K562 (cell line): ENCODE measurements around the gene RAI1. TPM values are rescaled to one million over a fixed set of nuclear protein-coding genes. Genes with fewer than 3 reads are reported as not detected.
A peak's percentile ranks its signal among the peaks of the same experiment; 100 is the strongest.

Source experiments
- ATAC-seq: fragments of 200-7000 bp; cut with Tn5 transposase; 3 replicates; pipeline ENCODE4 v1.9.1; 2020; ENCODE audit warnings: moderate library complexity
- BruUV-seq: library from RNA; stranded (reverse); fragments of 400-500 nt; replicated peaks from 2 replicates; lab custom pipeline; 2021; lab: Mats Ljungman, UMichigan
- CTCF ChIA-PET: fragments of 300-600 bp; formaldehyde crosslinking; extraction: SDS; loops from one replicate; lab custom pipeline; 2021; ENCODE audit warnings: low intra/inter-chr PET ratio; lab: Yijun Ruan, JAX
- POLR2A ChIA-PET: fragments of 300-600, 350-650 bp; sonication (Branson Sonifier 250); formaldehyde crosslinking; extraction: SDS; loops from one replicate; lab custom pipeline; 2021; ENCODE audit warnings: antibody characterized with exemption, inconsistent platforms; lab: Yijun Ruan, JAX
- DNase-seq, 4 experiments: peaks; one replicate each; pipeline versions ENCODE4 v3.0.0 to v3.0.0-alpha.2; 2011 to 2018; ENCODE audit warnings: low spot score in 3 of 4, mixed read lengths in 3 of 4; ENCODE audit errors: extremely low read depth in 1 of 4
- FAIRE-seq: peaks from 2 replicates; lab custom pipeline; 2011; peaks lifted over from hg19 to GRCh38; lab: Jason Lieb, UNC
- H2AFZ ChIP-seq: 2 replicates; pipeline ENCODE4 v1.6.0; 2011; ENCODE audit warnings: low read depth, low read length, control low read depth, inconsistent platforms
- H3K27ac ChIP-seq: fragments of 200-600 bp; 3 replicates; pipeline ENCODE4 v1.8.0; 2011; ENCODE audit warnings: low read depth, mild to moderate bottlenecking, control low read depth, inconsistent platforms, low read length, moderate library complexity, mixed read lengths; ENCODE audit errors: extremely low read depth
- H3K27me3 ChIP-seq, 2 experiments: fragments of 300-600 bp in 1 of 2; 2 replicates in 1 of 2; 3 replicates in 1 of 2; pipeline versions ENCODE4 v1.6.0 to v1.8.0; 2011; ENCODE audit warnings: inconsistent platforms in 2 of 2, low read length in 2 of 2, mild to moderate bottlenecking in 1 of 2, mixed read lengths in 1 of 2, moderate library complexity in 1 of 2; ENCODE audit not compliant: control insufficient read depth in 2 of 2, insufficient read depth in 2 of 2
- H3K36me3 ChIP-seq: fragments of 300-600 bp; 3 replicates; pipeline ENCODE4 v1.8.0; 2011; ENCODE audit warnings: mild to moderate bottlenecking, low read length, inconsistent platforms; ENCODE audit not compliant: control insufficient read depth, insufficient read depth
- H3K4me1 ChIP-seq, 2 experiments: fragments of 200-600 bp in 1 of 2; replicated peaks in 1 of 2; 2 replicates in 1 of 2; 3 replicates in 1 of 2; pipeline versions ENCODE4 v1.5.1 to v1.8.0; 2011; ENCODE audit warnings: inconsistent platforms in 2 of 2, low read length in 2 of 2, mild to moderate bottlenecking in 1 of 2, mixed read lengths in 1 of 2, moderate library complexity in 1 of 2; ENCODE audit not compliant: control insufficient read depth in 2 of 2, insufficient read depth in 2 of 2
- H3K4me2 ChIP-seq: 2 replicates; pipeline ENCODE4 v1.6.1; 2011; ENCODE audit warnings: low read length, control low read depth, inconsistent platforms, mixed read lengths; ENCODE audit not compliant: insufficient read depth
- H3K4me3 ChIP-seq: fragments of 200-600 bp; sonication (generic), shearing (Covaris generic); 2 replicates; pipeline ENCODE4 v1.5.1; 2016; ENCODE audit warnings: control low read depth, inconsistent platforms
- H3K79me2 ChIP-seq: fragments of 200-600 bp; 3 replicates; pipeline ENCODE4 v1.8.0; 2011; ENCODE audit warnings: low read length, inconsistent platforms; ENCODE audit not compliant: control insufficient read depth, insufficient read depth
- H3K9ac ChIP-seq, 2 experiments: 2 replicates each; pipeline versions ENCODE4 v1.6.0 to v1.6.1; 2011; ENCODE audit warnings: low read depth in 2 of 2, low read length in 2 of 2, control low read depth in 1 of 2, inconsistent platforms in 1 of 2, mild to moderate bottlenecking in 1 of 2, mixed read lengths in 1 of 2; ENCODE audit not compliant: insufficient read depth in 1 of 2
- H3K9me1 ChIP-seq: one replicate; pipeline ENCODE4 v1.6.0; 2011; ENCODE audit warnings: inconsistent platforms, mild to moderate bottlenecking, low read length, moderate library complexity; ENCODE audit not compliant: control insufficient read depth, insufficient read depth
- H3K9me3 ChIP-seq: replicated peaks from 2 replicates; pipeline ENCODE4 v1.5.1; 2011; ENCODE audit warnings: low read depth, low read length, inconsistent platforms; ENCODE audit not compliant: control insufficient read depth, insufficient read depth
- H4K20me1 ChIP-seq: replicated peaks from 2 replicates; pipeline ENCODE4 v1.6.1; 2011; ENCODE audit warnings: low read length, inconsistent platforms, mixed read lengths; ENCODE audit not compliant: control insufficient read depth, insufficient read depth
- ARID3A ChIP-seq: IDR thresholded peaks from 2 replicates; pipeline ENCODE4 v1.6.1; 2012; ENCODE audit warnings: low read depth, low read length, improper control_type of control experiment, borderline replicate concordance
- ATF4 ChIP-seq: fragments of 450-650 bp; formaldehyde crosslinking; IDR thresholded peaks from 2 replicates; pipeline ENCODE4 v1.4.0; 2022; ENCODE audit warnings: mild to moderate bottlenecking, moderate library complexity
- BHLHE40 ChIP-seq: IDR thresholded peaks from 2 replicates; pipeline ENCODE4 v1.6.1; 2011; ENCODE audit warnings: low read length, improper control_type of control experiment
- KLF1 ChIP-seq: fragments of 450-650 bp; IDR thresholded peaks from 2 replicates; pipeline ENCODE4 v1.6.1; 2016; ENCODE audit warnings: missing genetic modification characterization, missing compliant biosample characterization
- LCOR ChIP-seq: sonication (generic); formaldehyde crosslinking; IDR thresholded peaks from 2 replicates; pipeline ENCODE4 v1.8.0; 2022; ENCODE audit warnings: mild to moderate bottlenecking, missing genetic modification reagents
- NR3C1 ChIP-seq: sonication (generic); formaldehyde crosslinking; IDR thresholded peaks from 2 replicates; pipeline ENCODE4 v1.8.1; 2022; ENCODE audit warnings: missing genetic modification reagents
- PHF8 ChIP-seq: fragments of 200-600 bp; sonication (generic); IDR thresholded peaks from 2 replicates; pipeline ENCODE4 v1.6.1; 2012; ENCODE audit warnings: mixed run types, mild to moderate bottlenecking, inconsistent platforms, low read length, moderate library complexity, borderline replicate concordance
- POU5F1 ChIP-seq: fragments of 150-350 bp; IDR thresholded peaks from 2 replicates; pipeline ENCODE4 v1.6.1; 2014; ENCODE audit warnings: borderline replicate concordance, low read length, low read depth, mild to moderate bottlenecking; ENCODE audit not compliant: partially characterized antibody
- RBM14 ChIP-seq: fragments of 200-400 bp; formaldehyde crosslinking; IDR thresholded peaks from 2 replicates; pipeline ENCODE4 v1.6.1; 2018; ENCODE audit warnings: low read depth, mild to moderate bottlenecking, low read length, moderate library complexity, borderline replicate concordance; ENCODE audit not compliant: insufficient read depth
- SMC3 ChIP-seq: conservative IDR thresholded peaks from 2 replicates; pipeline ENCODE4 v1.6.1; 2011; ENCODE audit warnings: low read depth, low read length, improper control_type of control experiment; ENCODE audit not compliant: insufficient read depth
- SUPT5H ChIP-seq: fragments of 450-650 bp; IDR thresholded peaks from 2 replicates; pipeline ENCODE4 v1.6.1; 2016
- ZBTB11 ChIP-seq, 3 experiments: fragments of 200-800 bp in 1 of 3; fragments of 250-450 bp in 1 of 3; fragments of 450-650 bp in 1 of 3; sonication (Bioruptor Pico) in 1 of 3; sonication (Bioruptor generic) in 1 of 3; formaldehyde crosslinking in 1 of 3; IDR thresholded peaks; 2 replicates each; pipeline versions ENCODE4 v1.6.1 to v1.8.0; 2016 to 2022; ENCODE audit warnings: mild to moderate bottlenecking in 2 of 3, missing genetic modification characterization in 2 of 3, missing compliant biosample characterization in 1 of 3, moderate library complexity in 1 of 3
- ZC3H4 ChIP-seq: sonication (generic); formaldehyde crosslinking; IDR thresholded peaks from 2 replicates; pipeline ENCODE4 v1.9.0; 2021; ENCODE audit warnings: missing genetic modification reagents, borderline replicate concordance
- ZNF140 ChIP-seq: fragments of 250-450 bp; sonication (Bioruptor Pico); IDR thresholded peaks from 2 replicates; pipeline ENCODE4 v1.8.0; 2021; ENCODE audit warnings: moderate library complexity, mild to moderate bottlenecking, inconsistent platforms
- ZNF175 ChIP-seq: fragments of 200-800 bp; sonication (Bioruptor generic); IDR thresholded peaks from 2 replicates; pipeline ENCODE4 v1.6.1; 2016; ENCODE audit warnings: low read depth, mild to moderate bottlenecking, missing genetic modification characterization, missing compliant biosample characterization
- WGBS: fragments of 100-300 bp; shearing (Covaris generic); methylation state at CpG from one replicate; pipeline ENCODE4 v1.1.6; 2016; ENCODE audit warnings: low coverage, mixed read lengths; ENCODE audit not compliant: insufficient coverage; ENCODE audit errors: missing lambda C conversion rate; 5-methylcytosine and 5-hydroxymethylcytosine counted together
- in situ Hi-C: fragments of 300-500 bp; cut with MboI; formaldehyde crosslinking; loops from 4 replicates; pipeline ENCODE4 v1.15.0; 2018; ENCODE audit warnings: inconsistent platforms, mixed read lengths
- intact Hi-C: fragments of 100-400 bp; cut with micrococcal nuclease; formaldehyde crosslinking; loops from 2 replicates; pipeline ENCODE4 v1.14.2; 2022
- polyA plus RNA-seq, 8 experiments: library from polyadenylated mRNA; depleted of rRNA in 4 of 8; stranded (reverse) in 5 of 8; unstranded in 3 of 8; fragments of >200 nt; fragmentation: Nextera tagmentation in 2 of 8; fragmentation: Illumina TruSeq in 1 of 8; extraction: Ambion mirVana in 2 of 8; extraction: Trizol in 1 of 8; gene quantifications; 2 replicates each; pipeline versions ENCODE4 v1.2.1 to v1.2.3, GENCODE V29; 2011 to 2014; ENCODE audit warnings: inconsistent platforms in 1 of 8, missing spikeins in 1 of 8
- total RNA-seq, 7 experiments: library from RNA; depleted of rRNA in 6 of 7; stranded (reverse); fragments of >200 nt in 6 of 7; fragmentation: Illumina TruSeq in 2 of 7; extraction: Trizol in 2 of 7; gene quantifications; 2 replicates each; pipeline versions ENCODE4 v1.2.1 to v1.2.3, GENCODE V29; 2011 to 2021; ENCODE audit warnings: low replicate concordance in 1 of 7

The RAI1 gene
- total and polyA plus RNA-seq, 9 of the 15 experiments (the other 6 are each of a cell fraction or from before 2014, with no cell fraction given) = 0.68 to 19.9 (median 5.5) TPM

GRCh38 chr17:17846645-17847044 lies 165.4 kb downstream of the RAI1 start (continued):
- no peak for TF ChIP-seq SUPT5H
- no peak for TF ChIP-seq POU5F1
- TF ChIP-seq ATF4 = no peak
- no peak for TF ChIP-seq ZBTB11 (CRISPR knock-in tag; IDR thresholded peaks at IDR 0.05)

- Histone ChIP-seq H2AFZ (no peak overlapping the region), H3K9ac (peak overlapping the region in 1 of 2 experiments; percentile 64; a peak in 1 of 4 replicates), H3K79me2 (no peaks in the 10 kb centered on the region), H3K4me3 (no peak overlapping the region), H3K4me2 (no peak overlapping the region), H3K9me3 (no peaks in the 10 kb centered on the region), H3K27me3 (no peaks in the 10 kb centered on the region), H3K27ac (no peak overlapping the region), H3K4me1 (peaks cover 41 to 84% of the 10 kb centered on the region in 2 experiments), H4K20me1 (no peaks in the 10 kb centered on the region), H3K36me3 (no peaks in the 10 kb centered on the region), H3K9me1 (no peaks in the 10 kb centered on the region)
- no TSS peak for BruUV-seq
- intact Hi-C loops = no loop called here
- FAIRE-seq (no peak), ATAC-seq (no peak), DNase-seq (no peak)
- in situ Hi-C loops = no loop called here
- 57% methylated on average over 13 of the region's 17 CpGs for WGBS
- ChIA-PET CTCF (no interaction called here), POLR2A (interaction anchor here (0.6 to 5.7 kb wide), 2 partner anchors 9 to 11 kb away, joined by 3 to 39 read pairs; partner anchors contain the start of gene SREBF1)
- no peak for TF ChIP-seq LCOR (CRISPR knock-in tag)
- no peak for TF ChIP-seq KLF1 (tag)
- no peak for TF ChIP-seq ZNF175 (CRISPR knock-in tag)
- TF ChIP-seq ZC3H4 (CRISPR knock-in tag) = no peak
- no peak for TF ChIP-seq RBM14
- TF ChIP-seq ZNF140 (CRISPR knock-in tag) = no peak
- TF ChIP-seq SMC3 = no peak
- TF ChIP-seq BHLHE40 = no peak
- TF ChIP-seq ARID3A = no peak
- no peak for TF ChIP-seq NR3C1 (CRISPR knock-in tag)
- TF ChIP-seq PHF8 = no peak
Observed at GRCh38 chr17:17847118-17847689, 165.9 kb downstream of the RAI1 start.
